ENCODE results near the gene MAGI2.

Gene MAGI2

DNA sequence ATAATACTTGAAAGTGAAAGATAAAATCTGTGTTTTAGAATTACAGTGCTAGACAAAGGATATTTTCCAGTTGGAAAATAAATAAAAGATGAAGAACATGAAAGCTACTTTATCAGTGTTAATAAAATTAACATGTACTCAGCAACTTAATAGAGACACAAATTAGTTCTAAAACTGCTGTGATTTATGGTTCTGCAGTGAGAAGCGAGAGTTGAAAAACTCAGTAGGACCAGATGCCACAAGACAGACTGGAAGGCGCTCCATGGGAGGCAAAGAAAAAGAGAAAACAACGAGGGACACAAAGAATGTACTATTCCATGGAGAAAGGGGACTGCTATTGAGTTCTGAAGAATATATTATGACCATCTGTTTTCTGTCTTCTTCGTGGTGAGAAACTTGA, 1064.4 kb downstream of the MAGI2 start:
- DNase-seq: no peak

DNA sequence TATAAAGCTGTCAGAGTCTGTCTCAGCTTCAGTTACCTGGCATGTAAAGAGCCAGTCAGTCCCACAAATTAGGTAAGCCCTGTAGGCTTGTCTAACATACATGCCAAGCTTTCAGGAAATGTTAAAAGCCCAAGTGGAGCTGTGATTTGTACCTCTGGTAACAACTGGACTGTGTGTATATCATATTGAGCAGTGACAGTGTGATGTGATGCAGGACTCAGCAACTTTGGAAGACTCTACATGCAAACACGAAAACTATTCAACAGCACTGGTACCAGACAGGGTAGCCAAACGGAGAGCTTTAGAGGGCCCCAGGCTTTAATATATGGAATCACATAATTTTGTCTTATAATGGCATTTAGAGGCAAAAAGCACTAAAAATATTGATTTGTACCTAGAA, 1066.9 kb downstream of the MAGI2 start:
- DNase-seq: no peak

DNA sequence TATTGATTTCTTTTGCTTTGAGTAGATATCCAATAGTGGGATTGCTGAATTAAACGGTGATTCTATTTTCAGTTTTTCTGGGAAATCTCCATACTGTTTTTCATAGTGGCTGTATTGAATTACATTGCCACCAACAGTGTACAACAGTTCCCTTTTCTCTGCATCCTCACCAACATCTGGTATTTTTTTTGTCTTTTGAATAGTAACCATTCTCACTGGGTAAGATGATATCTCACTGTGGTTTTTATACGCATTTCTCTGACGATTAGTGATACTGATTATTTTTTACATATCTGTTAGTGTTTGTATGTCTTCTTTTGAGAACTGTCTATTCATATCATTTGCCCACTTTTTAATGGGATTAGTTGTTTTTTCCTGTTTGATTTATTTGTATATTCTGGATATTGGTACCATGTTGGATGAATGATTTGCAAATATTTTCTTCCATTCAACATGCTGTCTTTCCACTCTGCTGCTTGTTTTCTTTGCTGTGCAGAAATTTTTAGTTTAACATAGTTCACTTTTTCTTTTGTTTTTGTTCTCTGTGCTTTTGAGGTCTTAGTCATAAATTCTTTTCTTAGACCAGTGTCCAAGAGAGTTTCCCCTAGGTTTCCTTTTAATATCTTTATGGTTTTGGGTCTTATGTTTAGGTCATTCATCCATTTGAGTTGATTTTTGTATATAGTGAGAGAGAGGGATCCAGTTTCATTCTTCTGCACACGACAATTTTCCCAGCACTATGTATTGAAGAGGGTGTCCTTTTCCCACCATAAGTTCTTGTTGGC, 1070.2 kb downstream of the MAGI2 start:
- DNase-seq: no peak

DNA sequence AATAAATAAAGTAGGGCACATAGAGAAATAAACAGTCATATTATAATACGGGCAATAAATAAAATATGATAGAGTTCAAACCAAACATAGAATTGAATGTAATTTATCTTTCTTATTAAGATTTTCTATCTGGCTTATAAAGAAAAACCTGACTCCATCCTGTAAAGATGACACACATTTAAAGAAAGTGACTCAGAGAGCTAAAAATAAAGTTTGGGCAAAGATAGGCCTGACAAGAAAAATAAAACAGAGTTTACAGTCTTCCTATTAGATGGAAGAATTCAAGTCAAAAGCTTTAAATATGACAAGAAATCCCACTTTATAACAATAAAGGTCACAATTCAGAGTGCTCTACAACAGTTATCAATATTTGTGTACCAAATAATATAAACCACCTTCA, 1074.3 kb downstream of the MAGI2 start:
- no peak for DNase-seq

DNA sequence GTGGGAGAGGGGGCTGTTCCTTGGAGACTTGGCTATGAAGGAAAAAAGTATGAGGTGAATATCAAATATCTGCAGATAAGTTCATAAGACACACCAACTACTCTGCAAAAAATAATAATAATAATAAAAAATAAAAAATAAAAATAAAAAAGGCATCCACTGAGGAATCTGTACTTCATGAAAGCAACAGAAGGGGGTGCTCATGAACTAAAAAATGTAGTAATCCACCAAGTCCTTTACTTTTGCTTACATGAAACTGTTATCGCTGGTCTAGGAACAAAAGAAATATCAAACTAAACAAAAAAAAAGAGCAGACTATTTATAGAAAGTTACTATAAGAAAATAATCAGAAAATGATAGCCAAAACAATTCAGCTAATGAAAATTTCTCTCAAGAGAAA, 1075.9 kb downstream of the MAGI2 start:
- DNase-seq: no peak

DNA sequence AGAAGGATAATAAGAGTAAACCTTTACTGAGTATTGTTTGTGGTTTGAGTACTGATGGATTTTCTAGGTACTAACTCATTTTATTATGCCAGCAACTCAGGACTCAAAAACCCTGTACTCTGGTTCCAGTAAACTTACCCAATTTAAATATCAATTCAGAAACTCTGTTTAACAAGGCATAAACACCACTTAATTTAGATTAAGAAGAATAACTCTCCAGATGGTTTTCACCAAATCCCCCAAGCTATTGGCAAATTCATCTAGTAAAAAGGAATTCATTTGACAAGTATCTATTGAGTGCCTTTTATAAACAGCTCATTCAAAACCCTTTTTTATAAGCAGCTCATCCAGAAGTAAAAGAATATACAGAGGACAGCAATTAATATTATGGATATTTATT, 1082.5 kb downstream of the MAGI2 start:
- no peak for DNase-seq

DNA sequence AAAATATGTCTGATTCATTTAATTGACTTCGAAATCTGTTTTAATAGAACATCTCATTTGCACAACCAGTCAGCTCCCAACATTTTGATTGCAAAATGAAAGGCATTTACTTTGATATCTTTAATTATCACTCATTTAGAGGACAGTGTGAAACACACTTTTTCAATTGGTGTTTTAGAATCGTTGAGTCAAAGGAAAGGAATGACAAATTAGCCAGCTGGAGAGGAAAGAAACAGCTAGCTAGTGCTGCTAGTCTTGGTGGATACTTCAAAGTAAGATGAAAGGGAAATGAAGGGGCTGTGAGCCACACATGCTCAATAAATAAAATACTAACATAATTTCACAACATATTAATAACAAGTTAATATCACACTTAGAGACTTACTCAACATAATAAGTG, 1084.7 kb downstream of the MAGI2 start:
- no peak for DNase-seq

DNA sequence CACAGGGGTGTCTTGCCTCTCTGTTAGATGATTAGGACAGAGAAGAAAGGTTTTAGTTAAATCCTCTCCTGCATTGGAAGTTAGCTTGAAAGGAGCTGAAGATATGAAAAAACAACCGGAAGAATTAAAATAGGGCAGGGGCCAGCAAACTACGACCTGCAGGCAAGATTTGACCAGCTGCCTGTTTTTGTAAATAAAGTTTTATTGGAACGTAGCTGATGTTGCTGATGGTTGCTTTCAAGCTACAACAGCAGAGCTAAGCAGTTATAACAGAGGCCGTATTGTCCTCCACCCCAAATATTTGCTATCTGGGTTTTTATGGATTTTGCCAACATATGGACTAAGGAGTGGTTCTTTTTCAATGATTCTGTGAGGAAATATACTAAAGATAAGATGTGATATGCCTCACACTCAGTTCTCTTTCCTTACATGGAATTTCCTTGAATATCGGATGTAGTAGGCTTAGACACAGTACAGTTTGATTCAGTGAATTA, 1086.1 kb downstream of the MAGI2 start:
- DNase-seq: no peak

DNA sequence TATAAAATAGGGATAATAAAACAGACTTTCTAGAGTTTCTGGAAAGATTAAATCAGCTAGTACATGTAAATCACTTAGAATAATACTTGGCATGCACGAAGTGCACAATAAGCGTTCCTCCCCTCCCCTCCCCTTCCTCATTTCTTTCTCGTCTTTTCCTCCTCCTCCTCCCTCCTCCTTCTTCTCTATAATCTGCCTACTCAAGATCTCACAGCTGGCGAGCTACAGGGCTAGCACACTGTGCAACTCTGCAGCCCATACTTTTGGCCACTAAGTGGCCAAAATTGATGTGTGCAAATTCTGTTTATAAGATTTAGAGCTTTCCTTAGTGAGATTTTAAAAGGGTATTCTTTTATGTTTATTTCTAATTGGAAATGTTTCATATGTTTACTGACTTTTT, 1089.6 kb downstream of the MAGI2 start:
- no peak for DNase-seq

DNA sequence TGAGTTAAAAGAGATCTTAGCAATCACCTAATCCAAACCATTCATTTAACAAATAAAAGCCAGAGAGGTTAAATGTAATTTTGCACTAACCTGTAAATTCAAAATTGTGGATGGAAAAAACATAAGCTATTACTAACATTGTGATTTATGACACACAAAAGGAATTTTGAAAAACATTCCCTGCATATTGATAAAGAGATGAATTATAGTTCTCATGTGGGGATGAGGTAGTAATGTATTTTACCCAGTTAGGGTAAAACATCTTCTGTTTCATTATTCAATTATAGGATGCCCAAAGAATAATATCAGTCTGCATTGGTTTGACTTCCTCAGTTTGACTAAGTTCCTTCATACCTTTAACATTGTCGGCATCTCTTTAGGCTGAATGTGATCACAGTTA, 1093.6 kb downstream of the MAGI2 start:
- no peak for DNase-seq

DNA sequence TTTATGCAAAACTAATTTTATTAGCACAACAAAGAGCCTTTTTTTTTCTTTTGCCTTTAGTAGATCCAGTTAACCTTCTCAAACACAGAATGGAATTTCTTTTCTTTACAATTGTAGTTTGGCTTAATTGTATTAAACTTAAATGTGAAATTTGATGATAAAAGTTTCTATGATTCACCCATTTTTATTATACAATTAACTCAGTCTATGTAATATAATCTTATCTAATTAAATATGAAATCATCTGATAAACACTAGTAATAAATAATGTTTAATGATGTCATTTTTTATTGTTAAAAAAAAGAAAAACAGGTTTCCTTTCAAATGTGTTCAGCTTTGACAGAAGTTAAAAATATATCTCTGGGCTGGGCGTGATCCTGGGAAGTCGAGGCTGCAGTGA, 1095.8 kb downstream of the MAGI2 start:
- no peak for DNase-seq

DNA sequence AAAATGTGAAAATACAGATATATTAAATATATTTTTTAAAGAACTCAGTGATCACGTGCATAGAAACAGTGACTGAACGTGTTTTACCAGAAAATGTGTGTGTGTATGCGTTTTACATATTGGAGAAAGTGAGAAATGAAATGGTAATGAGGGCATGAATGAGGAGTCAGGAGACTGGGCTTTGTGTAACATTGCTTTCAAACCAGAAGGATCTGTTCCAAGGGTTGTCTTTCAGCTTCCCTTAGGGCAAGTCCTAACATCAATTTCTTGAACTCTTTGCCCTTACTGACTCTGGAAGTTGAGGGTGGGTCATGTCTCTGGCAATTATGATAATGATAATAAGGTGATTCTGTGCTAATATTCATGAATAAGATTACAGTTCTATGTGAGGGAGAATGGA, 1097.6 kb downstream of the MAGI2 start:
- DNase-seq: no peak

DNA sequence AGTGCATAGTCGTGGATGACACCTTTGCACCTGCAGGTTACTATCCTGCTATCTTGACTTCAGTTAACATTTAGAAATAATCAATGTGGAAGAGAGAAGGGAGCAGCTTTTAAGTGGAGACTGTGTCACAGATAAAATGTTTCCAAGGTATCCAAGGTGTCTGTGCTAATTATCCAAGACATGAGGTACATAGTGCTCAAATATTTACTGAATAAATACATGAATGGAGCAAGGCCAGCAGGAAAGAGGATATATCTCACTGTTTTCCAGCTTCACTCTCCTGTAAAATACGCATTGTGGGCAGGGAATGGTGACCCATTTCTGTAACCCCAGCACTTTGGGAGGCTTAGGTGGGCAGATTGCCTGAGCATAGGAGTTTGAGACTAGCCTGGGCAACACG, 1102.5 kb downstream of the MAGI2 start:
- no peak for DNase-seq

DNA sequence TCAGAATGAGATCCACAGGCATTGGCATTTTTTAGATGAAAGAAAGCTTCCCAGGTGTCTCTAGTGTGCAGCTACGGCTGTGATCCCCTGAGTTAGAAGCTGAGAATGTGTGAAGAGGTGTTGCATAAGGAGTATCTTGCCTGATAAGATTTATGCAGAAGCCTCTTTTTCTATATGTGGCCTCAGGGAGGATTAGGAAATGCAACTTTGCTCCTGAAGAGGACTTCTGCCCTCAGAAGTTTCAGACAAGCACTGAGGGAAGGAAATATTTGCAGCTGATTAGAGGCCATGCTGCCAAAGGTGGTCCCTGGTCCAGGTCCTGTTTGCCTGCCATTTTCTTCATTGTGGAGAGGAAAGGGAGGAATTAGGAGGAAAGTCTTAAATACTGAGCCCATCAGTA, 1103.1 kb downstream of the MAGI2 start:
- no peak for DNase-seq

DNA sequence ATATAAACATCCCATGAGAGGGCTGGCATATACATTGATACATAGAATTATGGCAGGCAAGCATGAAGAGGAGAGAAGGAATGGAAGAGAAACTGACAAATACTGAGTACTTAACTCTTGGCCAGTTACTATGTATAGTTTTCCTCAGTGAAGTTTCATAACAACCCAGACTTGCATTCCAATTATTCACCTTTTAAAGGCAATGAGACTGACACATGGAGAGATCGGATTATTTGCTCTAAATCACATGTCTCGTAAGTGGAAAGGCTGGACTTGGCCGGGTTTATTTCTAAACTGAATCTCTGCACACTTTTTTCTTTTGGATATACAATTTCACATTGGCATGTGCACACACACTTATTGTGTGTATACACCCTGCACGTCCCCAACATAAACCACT, 1106.6 kb downstream of the MAGI2 start:
- DNase-seq: no peak

DNA sequence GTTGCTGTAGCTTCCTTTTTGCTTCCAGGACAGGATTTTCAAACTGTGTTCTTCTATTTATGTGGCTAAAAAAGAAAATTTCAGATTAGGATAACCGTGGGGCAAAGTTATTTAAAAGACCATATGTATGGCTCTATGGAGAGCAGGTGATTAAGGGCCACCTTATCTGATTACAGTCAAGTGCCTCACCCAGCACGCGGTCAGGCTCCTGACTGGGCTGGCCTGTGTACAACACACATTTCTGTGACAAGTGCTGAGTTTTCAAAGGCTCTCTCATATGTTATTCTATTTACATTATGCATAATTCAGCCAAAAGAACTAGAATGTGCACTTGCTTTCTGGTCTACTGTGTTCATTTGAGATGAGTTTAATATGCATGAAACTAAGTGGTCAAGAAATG, 1107.5 kb downstream of the MAGI2 start:
- no peak for DNase-seq

DNA sequence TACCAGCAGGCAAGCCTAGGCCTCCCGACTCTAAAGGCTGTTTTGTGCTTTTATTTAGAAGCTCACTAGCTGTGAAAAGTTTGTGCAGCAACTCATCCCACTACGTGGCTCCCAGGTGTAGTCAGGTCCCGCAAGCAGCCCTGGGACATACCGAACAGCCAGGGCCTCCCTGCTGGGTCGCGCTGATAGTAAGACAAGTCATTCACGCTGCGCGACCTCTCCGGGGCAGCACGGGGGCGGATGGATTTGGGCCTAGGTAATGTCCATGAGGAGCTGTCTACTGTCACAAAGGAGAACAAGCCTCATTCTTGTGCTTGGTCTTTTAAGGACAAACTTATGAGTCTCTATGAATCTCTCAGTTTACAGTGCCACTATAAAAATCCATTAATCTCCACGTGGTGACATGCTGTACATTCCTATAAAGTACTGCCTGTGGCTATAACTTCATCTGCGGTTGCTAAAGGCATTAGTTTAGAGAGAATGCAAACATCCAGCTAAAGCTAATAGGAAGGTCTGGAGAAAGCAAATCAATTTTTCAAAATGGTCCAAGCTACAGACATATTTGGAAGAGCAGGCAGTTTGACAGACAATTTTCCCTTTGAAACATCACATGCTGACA, 1108.1 kb downstream of the MAGI2 start:
- no peak for DNase-seq

DNA sequence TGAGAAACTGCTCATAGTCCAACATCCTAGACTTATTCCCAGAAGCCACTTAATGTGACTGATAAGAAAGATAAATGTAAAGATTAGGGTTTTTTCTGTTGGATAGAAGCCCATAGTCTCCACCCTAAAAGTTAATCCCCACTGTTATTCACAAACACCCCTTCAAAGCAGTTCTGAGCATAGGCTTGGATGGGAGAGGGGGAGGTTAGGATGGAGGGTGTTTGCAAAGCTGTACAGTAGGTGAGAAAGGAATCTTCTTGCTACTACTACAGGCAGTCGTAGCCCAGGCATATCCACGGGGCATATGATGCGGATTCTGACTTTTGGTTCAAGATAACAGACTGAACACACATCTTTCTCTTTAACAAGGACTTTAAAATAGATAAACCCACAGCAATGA, 1119.0 kb downstream of the MAGI2 start:
- no peak for DNase-seq

DNA sequence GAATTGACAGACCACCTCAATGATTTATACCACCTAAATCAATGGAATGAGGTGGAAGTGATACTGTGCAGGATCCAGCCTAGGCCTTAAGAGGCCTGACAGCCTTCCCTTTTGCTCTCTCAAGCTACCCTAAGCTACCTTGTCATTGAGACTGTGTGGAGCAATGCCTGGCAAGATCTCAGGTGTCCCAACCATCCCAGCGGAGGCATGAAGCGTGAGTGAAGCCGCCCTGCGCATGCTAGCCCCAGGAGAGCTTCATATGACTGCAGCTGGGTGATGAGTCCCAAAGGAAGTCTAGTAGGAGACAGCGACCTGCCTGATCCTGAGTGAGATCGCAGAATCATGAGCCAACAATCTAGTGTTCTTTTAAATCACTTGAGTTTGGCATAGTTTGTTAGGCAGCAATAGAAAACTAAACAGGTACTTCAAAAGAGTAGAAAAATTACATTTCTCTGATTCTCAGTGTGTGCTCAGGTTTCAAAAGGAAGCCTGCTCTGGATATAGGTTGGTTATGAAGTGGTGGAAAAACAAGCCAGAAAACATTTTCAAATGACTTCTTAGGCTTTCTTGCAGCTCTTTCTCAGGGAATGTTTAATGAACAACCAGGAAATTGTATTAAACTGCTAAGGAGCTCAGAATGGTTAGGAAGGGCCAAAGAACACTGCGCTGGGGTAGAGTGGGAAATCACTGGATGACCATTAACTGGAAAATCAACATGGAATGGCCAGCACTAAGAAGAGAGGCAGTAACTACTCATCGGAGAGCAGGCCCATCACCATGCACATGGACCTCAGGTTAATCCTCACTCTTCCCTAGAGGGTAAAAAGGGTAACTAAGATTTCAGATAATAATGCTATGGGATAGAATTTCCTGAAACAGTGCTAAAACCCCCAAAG, 1119.7 kb downstream of the MAGI2 start:
- DNase-seq: no peak

DNA sequence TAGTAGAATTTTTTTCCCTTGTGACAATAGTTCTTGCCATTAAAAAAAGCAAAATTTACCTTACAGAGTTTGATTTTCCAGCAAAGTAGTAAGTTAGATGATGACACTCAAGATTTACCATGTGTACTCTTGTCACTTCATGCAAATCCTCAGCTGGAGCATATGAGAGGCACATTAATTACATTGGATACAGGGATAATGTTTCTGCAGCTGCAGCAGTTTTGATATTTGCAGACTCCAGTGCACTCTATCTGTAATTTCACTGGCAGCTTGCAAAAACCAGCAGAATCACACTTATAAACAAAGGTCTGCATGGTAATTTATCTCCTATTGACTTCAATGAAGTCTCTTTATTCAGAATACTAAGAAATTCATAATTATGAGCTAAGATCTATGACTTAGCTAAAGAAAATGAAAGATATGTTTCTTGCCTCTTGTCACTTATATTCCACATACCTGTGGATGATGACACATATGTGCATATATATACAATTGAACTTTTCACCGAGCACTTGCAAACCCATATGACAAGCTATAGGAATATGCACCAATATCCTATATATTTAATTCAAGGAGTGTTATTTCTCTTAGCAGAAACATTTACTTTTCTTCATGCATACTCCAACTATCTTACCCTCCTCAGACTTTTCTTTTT, 1124.3 kb downstream of the MAGI2 start:
- no peak for DNase-seq

DNA sequence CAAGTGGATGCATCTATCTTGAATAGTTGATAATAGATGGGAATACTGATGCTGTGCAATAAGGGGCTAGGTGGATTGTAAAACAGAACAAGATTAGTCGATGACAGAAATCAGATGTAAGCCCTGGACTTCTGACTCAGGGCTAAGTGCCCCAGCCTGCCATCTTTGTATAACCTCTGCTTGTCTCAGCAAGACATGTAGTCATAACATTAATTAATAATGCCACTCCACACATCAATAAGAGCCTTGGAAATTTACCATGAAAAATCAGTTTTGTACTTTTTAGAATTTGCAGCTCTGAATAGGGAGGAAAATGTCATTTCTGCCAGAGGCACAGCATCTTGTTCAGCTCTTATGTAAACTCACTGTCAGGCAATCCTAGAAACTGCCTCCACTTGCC, 1125.7 kb downstream of the MAGI2 start:
- DNase-seq: no peak

DNA sequence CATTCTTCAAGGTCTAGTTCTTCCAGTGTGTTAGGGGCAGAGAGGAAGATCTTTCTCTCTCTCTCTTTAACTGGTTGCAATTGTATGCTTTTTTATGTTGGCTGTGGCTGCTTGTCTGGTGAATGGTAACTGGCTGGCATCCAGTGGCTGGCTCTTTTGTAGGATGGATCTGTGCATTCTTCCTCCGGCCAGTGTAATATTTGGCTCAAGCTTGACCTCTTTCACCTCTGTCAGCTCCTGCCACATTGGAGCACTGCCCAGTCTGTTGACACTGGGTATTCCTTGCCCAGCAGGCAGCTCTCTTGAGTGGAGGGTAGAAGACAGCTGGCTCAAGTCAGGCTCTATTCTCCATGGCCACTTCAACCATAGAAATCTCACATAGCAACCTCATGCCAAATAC, 1126.6 kb downstream of the MAGI2 start:
- no peak for DNase-seq

DNA sequence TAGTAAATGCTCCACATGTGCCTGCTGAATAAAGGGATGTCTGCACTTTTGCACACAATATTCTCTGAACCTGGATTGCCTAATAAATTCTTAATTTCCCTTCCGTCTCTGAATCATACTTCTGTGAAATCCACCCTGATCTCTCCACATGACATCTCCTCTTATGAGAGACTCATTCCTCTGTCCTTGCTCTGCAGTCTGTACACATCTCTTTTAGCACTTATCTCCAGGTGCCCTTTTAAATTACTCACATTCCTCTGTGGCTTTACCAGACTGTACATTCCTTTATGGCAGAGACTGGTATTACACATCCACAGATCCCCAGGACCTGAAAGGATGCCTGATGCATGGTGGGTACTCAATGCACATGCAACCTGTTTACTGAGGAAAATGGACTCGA, 1127.3 kb downstream of the MAGI2 start:
- DNase-seq: no peak
